PC-9 (cell line): ENCODE results near the gene ANAPC10. TPM values are rescaled to one million over a fixed set of nuclear protein-coding genes. Genes with fewer than 3 reads are reported as not detected.

Experiments
- BruUV-seq: library from RNA; stranded (reverse); fragments of 400-500 nt; replicated peaks from 2 replicates; lab custom pipeline; 2021; lab: Mats Ljungman, UMichigan
- CTCF ChIA-PET: fragments of 300-600 bp; sonication (Branson Sonifier 250); formaldehyde crosslinking; loops from one replicate; lab custom pipeline; 2022; ENCODE audit warnings: antibody characterized with exemption; lab: Charles Lee
- POLR2A ChIA-PET: fragments of 300-600 bp; sonication (Branson Sonifier 250); formaldehyde crosslinking; loops from one replicate; lab custom pipeline; 2022; ENCODE audit warnings: antibody characterized with exemption; ENCODE audit not compliant: unreplicated experiment; lab: Charles Lee
- DNase-seq, 2 experiments: peaks; one replicate each; pipeline versions ENCODE4 v3.0.0 to v3.0.0-alpha.2; 2015 to 2022; ENCODE audit warnings: mixed read lengths in 1 of 2
- H2AFZ ChIP-seq: fragments of 200-600 bp; sonication (generic); 2 replicates; pipeline ENCODE4 v1.8.1; 2017; ENCODE audit warnings: antibody characterized with exemption
- H3F3A ChIP-seq: fragments of 200-600 bp; sonication (generic); 2 replicates; pipeline ENCODE4 v1.8.1; 2017; ENCODE audit warnings: antibody characterized with exemption, mild to moderate bottlenecking, low read depth; ENCODE audit not compliant: insufficient read depth
- H3K27ac ChIP-seq: fragments of 200-600 bp; sonication (generic); 2 replicates; pipeline ENCODE4 v1.6.1; 2016; ENCODE audit warnings: mixed run types
- H3K27me3 ChIP-seq: fragments of 200-600 bp; sonication (generic); 2 replicates; pipeline ENCODE4 v1.6.1; 2016; ENCODE audit warnings: low read depth, mixed run types; ENCODE audit not compliant: insufficient read depth
- H3K36me3 ChIP-seq: fragments of 200-600 bp; sonication (generic); 2 replicates; pipeline ENCODE4 v1.6.1; 2016; ENCODE audit warnings: low read depth, mixed run types
- H3K4me1 ChIP-seq: fragments of 200-600 bp; sonication (generic); replicated peaks from 2 replicates; pipeline ENCODE4 v1.6.1; 2016; ENCODE audit warnings: mixed run types; ENCODE audit not compliant: insufficient read depth
- H3K4me2 ChIP-seq: fragments of 200-600 bp; sonication (generic); 2 replicates; pipeline ENCODE4 v1.6.1; 2017; ENCODE audit warnings: mixed run types
- H3K4me3 ChIP-seq: fragments of 200-600 bp; sonication (generic); 2 replicates; pipeline ENCODE4 v1.6.1; 2016; ENCODE audit warnings: mixed run types
- H3K79me2 ChIP-seq: fragments of 200-600 bp; sonication (generic); 2 replicates; pipeline ENCODE4 v1.6.1; 2017; ENCODE audit warnings: low read depth, mixed run types
- H3K9me2 ChIP-seq: fragments of 200-600 bp; sonication (generic); 2 replicates; pipeline ENCODE4 v1.8.1; 2017; ENCODE audit warnings: mild to moderate bottlenecking; ENCODE audit not compliant: insufficient read depth
- H3K9me3 ChIP-seq: fragments of 200-600 bp; sonication (generic); 2 replicates; pipeline ENCODE4 v1.8.1; 2016; ENCODE audit warnings: low read depth; ENCODE audit not compliant: insufficient read depth
- H4K20me1 ChIP-seq: fragments of 200-600 bp; sonication (generic); 2 replicates; pipeline ENCODE4 v1.8.1; 2017; ENCODE audit not compliant: insufficient read depth
- EZH2 ChIP-seq: fragments of 200-600 bp; sonication (generic); IDR thresholded peaks from 2 replicates; pipeline ENCODE4 v1.8.0; 2017; ENCODE audit warnings: antibody characterized with exemption, low read depth
- intact Hi-C: fragments of 100-400 bp; cut with micrococcal nuclease; formaldehyde crosslinking; loops from one replicate; pipeline ENCODE4 v1.10.0; 2022; ENCODE audit not compliant: unreplicated experiment
- total RNA-seq: library from RNA; stranded (reverse); gene quantifications from 2 replicates; pipeline ENCODE4 v1.2.3, GENCODE V29; 2021
- TF ChIP-seq, protein P1 (sequence below): fragments of 200-600 bp; sonication (generic); conservative IDR thresholded peaks from 2 replicates; pipeline ENCODE4 v1.6.1; 2017; ENCODE audit warnings: mixed run types, antibody characterized with exemption, mild to moderate bottlenecking, moderate library complexity

Gene ANAPC10
- total RNA-seq, 1 experiment from 2014 or later = 20.2 TPM

GRCh38 chr4:145061318-145061920 lies 36.6 kb downstream of the ANAPC10 start:
- Histone ChIP-seq H3F3A (no peaks in the 10 kb centered on the region; the same call in 1 of the 2 replicates), H3K27me3 (no peaks in the 10 kb centered on the region), H3K36me3 (no peaks in the 10 kb centered on the region), H3K4me1 (peaks cover 5% of the 10 kb centered on the region; the same call in 1 of the 2 replicates), H3K9me3 (no peaks in the 10 kb centered on the region), H3K27ac (no peak overlapping the region), H2AFZ (no peak overlapping the region), H3K9me2 (no peaks in the 10 kb centered on the region), H4K20me1 (no peaks in the 10 kb centered on the region), H3K4me3 (no peak overlapping the region), H3K79me2 (no peaks in the 10 kb centered on the region), H3K4me2 (no peak overlapping the region)
- POLR2A ChIA-PET = no interaction called here
- intact Hi-C loops = loop anchor here (1.0 to 10.0 kb wide), 2 partner anchors 707 to 887 kb away; no protein-coding TSS in a partner anchor
- CTCF ChIA-PET = interaction anchor here (0.5 to 0.6 kb wide), 4 partner anchors 23 to 688 kb away, joined by 3 to 4 read pairs (median 4); no protein-coding TSS in a partner anchor
- no peak for DNase-seq
- no peak for TF ChIP-seq EZH2
- TF ChIP-seq, protein P1, sequence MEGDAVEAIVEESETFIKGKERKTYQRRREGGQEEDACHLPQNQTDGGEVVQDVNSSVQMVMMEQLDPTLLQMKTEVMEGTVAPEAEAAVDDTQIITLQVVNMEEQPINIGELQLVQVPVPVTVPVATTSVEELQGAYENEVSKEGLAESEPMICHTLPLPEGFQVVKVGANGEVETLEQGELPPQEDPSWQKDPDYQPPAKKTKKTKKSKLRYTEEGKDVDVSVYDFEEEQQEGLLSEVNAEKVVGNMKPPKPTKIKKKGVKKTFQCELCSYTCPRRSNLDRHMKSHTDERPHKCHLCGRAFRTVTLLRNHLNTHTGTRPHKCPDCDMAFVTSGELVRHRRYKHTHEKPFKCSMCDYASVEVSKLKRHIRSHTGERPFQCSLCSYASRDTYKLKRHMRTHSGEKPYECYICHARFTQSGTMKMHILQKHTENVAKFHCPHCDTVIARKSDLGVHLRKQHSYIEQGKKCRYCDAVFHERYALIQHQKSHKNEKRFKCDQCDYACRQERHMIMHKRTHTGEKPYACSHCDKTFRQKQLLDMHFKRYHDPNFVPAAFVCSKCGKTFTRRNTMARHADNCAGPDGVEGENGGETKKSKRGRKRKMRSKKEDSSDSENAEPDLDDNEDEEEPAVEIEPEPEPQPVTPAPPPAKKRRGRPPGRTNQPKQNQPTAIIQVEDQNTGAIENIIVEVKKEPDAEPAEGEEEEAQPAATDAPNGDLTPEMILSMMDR = peak; percentile 66
- no TSS peak for BruUV-seq

- H3K4me1 ChIP-seq = no peaks in the 10 kb centered on the region
- H3K36me3 ChIP-seq = no peaks in the 10 kb centered on the region
- POLR2A ChIA-PET = no interaction called here
- no peaks in the 10 kb centered on the region for H4K20me1 ChIP-seq
- no TSS peak for BruUV-seq
- H3K4me3 ChIP-seq = no peak overlapping the region
- TF ChIP-seq EZH2 = no peak
- TF ChIP-seq, protein P1 = no peak
- H3K9me2 ChIP-seq = no peaks in the 10 kb centered on the region
- H2AFZ ChIP-seq = no peak overlapping the region
- CTCF ChIA-PET = no interaction called here
- no peak overlapping the region for H3K4me2 ChIP-seq
- DNase-seq = no peak
- no peaks in the 10 kb centered on the region for H3K9me3 ChIP-seq
- intact Hi-C loops = no loop called here
- H3F3A ChIP-seq = no peaks in the 10 kb centered on the region
- H3K27me3 ChIP-seq = no peaks in the 10 kb centered on the region
- H3K27ac ChIP-seq = no peak overlapping the region
- H3K79me2 ChIP-seq = no peaks in the 10 kb centered on the region
Measured at GRCh38 chr4:145058256-145058655, 39.7 kb downstream of the ANAPC10 start.

DNA sequence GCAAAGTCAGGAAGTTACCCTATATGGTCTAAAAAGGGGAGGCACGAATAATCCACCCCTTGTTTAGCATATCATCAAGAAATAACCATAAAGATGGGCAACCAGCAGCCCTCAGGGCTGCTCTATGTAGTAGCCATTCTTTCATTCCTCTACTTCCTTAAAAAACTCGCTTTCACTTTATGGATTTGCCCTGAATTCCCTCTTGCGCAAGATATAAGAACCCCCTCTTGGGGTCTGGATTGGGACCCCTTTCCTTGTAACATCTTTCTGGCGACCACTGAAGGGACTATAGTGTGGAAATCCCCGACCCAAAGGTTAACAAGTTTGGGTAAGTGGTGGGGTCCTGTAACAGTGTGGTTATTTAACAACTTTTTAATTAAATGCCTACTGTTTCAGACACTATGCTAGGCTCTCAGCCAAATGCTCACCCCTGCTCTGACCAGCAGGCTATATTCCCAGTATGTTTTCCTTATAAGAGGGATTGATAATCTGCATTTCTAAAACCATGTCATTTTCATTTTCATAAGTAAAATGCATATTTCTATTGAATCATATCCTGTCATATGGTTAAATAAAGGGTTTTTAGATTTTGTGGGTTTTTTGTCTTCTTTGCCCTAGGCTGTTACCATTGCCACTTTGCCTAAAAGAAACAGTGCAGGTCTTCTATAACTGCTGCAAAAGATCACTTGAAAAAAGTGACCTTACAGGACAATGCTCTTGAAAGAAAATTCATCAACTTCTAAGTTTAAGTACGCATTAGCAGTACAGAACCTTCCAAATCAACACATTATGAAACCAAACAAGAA lies 41.5 kb downstream of the ANAPC10 start:
- CTCF ChIA-PET = no interaction called here
- BruUV-seq = no TSS peak
- Histone ChIP-seq H4K20me1 (no peaks in the 10 kb centered on the region), H2AFZ (no peak overlapping the region), H3K9me3 (no peaks in the 10 kb centered on the region), H3K36me3 (no peaks in the 10 kb centered on the region), H3K9me2 (no peaks in the 10 kb centered on the region), H3F3A (no peaks in the 10 kb centered on the region), H3K4me2 (no peak overlapping the region), H3K79me2 (no peaks in the 10 kb centered on the region), H3K4me3 (no peak overlapping the region), H3K27me3 (no peaks in the 10 kb centered on the region), H3K4me1 (no peaks in the 10 kb centered on the region), H3K27ac (no peak overlapping the region)
- DNase-seq = no peak
- intact Hi-C loops = no loop called here
- TF ChIP-seq, protein P1 = no peak
- no peak for TF ChIP-seq EZH2
- POLR2A ChIA-PET = no interaction called here
